ENCODE data around the gene PGA5. TPM values are rescaled to one million over a fixed set of nuclear protein-coding genes. Genes with fewer than 3 reads are reported as not detected.

PGA5 gene
- total RNA-seq, 2 donors from 2014 or later = 0.75 to 0.93 TPM

DNA sequence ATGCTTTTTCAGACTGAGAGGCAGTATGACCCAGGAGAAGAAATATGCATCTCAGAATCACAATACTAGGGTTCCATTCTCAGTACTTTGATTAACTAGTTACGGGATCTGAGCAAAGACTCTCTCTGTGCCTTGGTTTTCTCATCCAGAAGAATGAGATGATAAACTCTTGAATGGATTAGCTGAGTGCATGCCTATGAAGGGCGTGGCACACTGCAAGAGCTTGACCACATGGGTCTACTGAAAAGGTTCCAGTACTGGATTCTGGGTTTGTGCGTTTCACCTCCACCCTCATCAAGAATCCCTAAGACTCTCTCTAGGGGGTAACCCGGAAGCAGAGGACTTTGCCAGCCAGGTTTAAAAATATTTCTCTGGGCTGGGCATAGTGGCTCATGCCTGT lies 25.6 kb downstream of the PGA5 start:
- DNase-seq = no peak
- 92 to 95% methylated on average over 4 of the region's 4 CpGs for WGBS, 2 experiments (ENCODE audit: insufficient coverage in 1 of 2, insufficient read length in 1 of 2)

GRCh38 chr11:61267437-61267841 lies 26.5 kb downstream of the PGA5 start:
- Histone ChIP-seq H3K9me3 (ENCODE audit: control insufficient read depth, low read length) (no peaks in the 10 kb centered on the region), H3K36me3 (ENCODE audit: control insufficient read depth, insufficient read depth, low read length) (no peaks in the 10 kb centered on the region), H3K4me3 (ENCODE audit: low read length) (no peak overlapping the region), H3K27me3 (ENCODE audit: control insufficient read depth, insufficient read depth, low read length, poor library complexity, severe bottlenecking) (no peaks in the 10 kb centered on the region), H3K27ac (ENCODE audit: low read depth, low read length) (no peak overlapping the region), H3K9ac (ENCODE audit: extremely low read depth, low read length, poor library complexity, severe bottlenecking) (no peak overlapping the region), H3K4me1 (ENCODE audit: control insufficient read depth, insufficient read depth, low read length) (no peaks in the 10 kb centered on the region)
- TF ChIP-seq, protein P1, sequence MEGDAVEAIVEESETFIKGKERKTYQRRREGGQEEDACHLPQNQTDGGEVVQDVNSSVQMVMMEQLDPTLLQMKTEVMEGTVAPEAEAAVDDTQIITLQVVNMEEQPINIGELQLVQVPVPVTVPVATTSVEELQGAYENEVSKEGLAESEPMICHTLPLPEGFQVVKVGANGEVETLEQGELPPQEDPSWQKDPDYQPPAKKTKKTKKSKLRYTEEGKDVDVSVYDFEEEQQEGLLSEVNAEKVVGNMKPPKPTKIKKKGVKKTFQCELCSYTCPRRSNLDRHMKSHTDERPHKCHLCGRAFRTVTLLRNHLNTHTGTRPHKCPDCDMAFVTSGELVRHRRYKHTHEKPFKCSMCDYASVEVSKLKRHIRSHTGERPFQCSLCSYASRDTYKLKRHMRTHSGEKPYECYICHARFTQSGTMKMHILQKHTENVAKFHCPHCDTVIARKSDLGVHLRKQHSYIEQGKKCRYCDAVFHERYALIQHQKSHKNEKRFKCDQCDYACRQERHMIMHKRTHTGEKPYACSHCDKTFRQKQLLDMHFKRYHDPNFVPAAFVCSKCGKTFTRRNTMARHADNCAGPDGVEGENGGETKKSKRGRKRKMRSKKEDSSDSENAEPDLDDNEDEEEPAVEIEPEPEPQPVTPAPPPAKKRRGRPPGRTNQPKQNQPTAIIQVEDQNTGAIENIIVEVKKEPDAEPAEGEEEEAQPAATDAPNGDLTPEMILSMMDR (conservative IDR thresholded peaks at IDR 0.05) = no peak
- Mint-ChIP-seq H3K9me3 (no peaks in the 10 kb centered on the region), H3K36me3 (ENCODE audit: low read depth) (peaks cover 13% of the 10 kb centered on the region), H3K4me3 (no peak overlapping the region), H3K27ac (no peak overlapping the region), H3K4me1 (no peaks in the 10 kb centered on the region), H3K27me3 (ENCODE audit: insufficient read depth) (no peaks in the 10 kb centered on the region)
- 89 to 90% methylated on average over 6 of the region's 6 CpGs for WGBS, 2 experiments (ENCODE audit: insufficient coverage in 1 of 2, insufficient read length in 1 of 2)
- no peak for DNase-seq

More for the DNA sequence above, 25.6 kb downstream of the PGA5 start:
- H3K36me3 ChIP-seq (ENCODE audit: control insufficient read depth, insufficient read depth, low read length) = no peaks in the 10 kb centered on the region
- Mint-ChIP-seq H3K9me3 (no peaks in the 10 kb centered on the region), H3K27me3 (ENCODE audit: insufficient read depth) (no peaks in the 10 kb centered on the region), H3K4me1 (no peaks in the 10 kb centered on the region), H3K4me3 (no peak overlapping the region), H3K36me3 (ENCODE audit: low read depth) (peaks cover 13% of the 10 kb centered on the region), H3K27ac (no peak overlapping the region)
- no peaks in the 10 kb centered on the region for H3K4me1 ChIP-seq (ENCODE audit: control insufficient read depth, insufficient read depth, low read length)
- no peak overlapping the region for H3K9ac ChIP-seq (ENCODE audit: extremely low read depth, low read length, poor library complexity, severe bottlenecking)
- H3K9me3 ChIP-seq (ENCODE audit: control insufficient read depth, low read length) = no peaks in the 10 kb centered on the region
- TF ChIP-seq, protein P1 (conservative IDR thresholded peaks at IDR 0.05) = no peak
- no peaks in the 10 kb centered on the region for H3K27me3 ChIP-seq (ENCODE audit: control insufficient read depth, insufficient read depth, low read length, poor library complexity, severe bottlenecking)
- H3K4me3 ChIP-seq (ENCODE audit: low read length) = no peak overlapping the region
- no peak overlapping the region for H3K27ac ChIP-seq (ENCODE audit: low read depth, low read length)

- no peak overlapping the region for H3K4me3 Mint-ChIP-seq
- no peak overlapping the region for H3K27ac Mint-ChIP-seq
- Histone ChIP-seq H3K27me3 (ENCODE audit: control insufficient read depth, insufficient read depth, low read length, poor library complexity, severe bottlenecking) (no peaks in the 10 kb centered on the region), H3K27ac (ENCODE audit: low read depth, low read length) (no peak overlapping the region), H3K4me1 (ENCODE audit: control insufficient read depth, insufficient read depth, low read length) (no peaks in the 10 kb centered on the region), H3K9ac (ENCODE audit: extremely low read depth, low read length, poor library complexity, severe bottlenecking) (no peak overlapping the region), H3K4me3 (ENCODE audit: low read length) (no peak overlapping the region), H3K9me3 (ENCODE audit: control insufficient read depth, low read length) (no peaks in the 10 kb centered on the region), H3K36me3 (ENCODE audit: control insufficient read depth, insufficient read depth, low read length) (no peaks in the 10 kb centered on the region)
- H3K27me3 Mint-ChIP-seq (ENCODE audit: insufficient read depth) = no peaks in the 10 kb centered on the region
- H3K9me3 Mint-ChIP-seq = no peaks in the 10 kb centered on the region
- TF ChIP-seq, protein P1 (conservative IDR thresholded peaks at IDR 0.05) = no peak
- H3K36me3 Mint-ChIP-seq (ENCODE audit: low read depth) = peaks cover 13% of the 10 kb centered on the region
- WGBS, 2 experiments (ENCODE audit: insufficient coverage in 1 of 2, insufficient read length in 1 of 2) = 90 to 97% methylated on average over 9 to 15 of the region's 15 CpGs
- H3K4me1 Mint-ChIP-seq = no peaks in the 10 kb centered on the region
- no peak for DNase-seq
These were observed 27.7 kb downstream of the PGA5 start for GRCh38 chr11:61268588-61269250.

Data from endodermal cell (in vitro differentiated cells).